Natural killer cell (primary cell): Measurements from ENCODE around the gene PARP2. TPM values are rescaled to one million over a fixed set of nuclear protein-coding genes. Genes with fewer than 3 reads are reported as not detected.

Experiments used
- ATAC-seq, 3 donors: fragments of 150-1000 bp in 2 of 3; fragments of 200-7000 bp in 1 of 3; cut with Tn5 transposase; 1 replicate in 1 of 3; 2 replicates in 2 of 3; pipeline ENCODE4 v1.10.0; 2021; ENCODE audit warnings: mild to moderate bottlenecking in 2 of 3, moderate library complexity in 2 of 3
- DNase-seq, 2 donors: peaks; one replicate each; pipeline versions ENCODE4 v3.0.0 to v3.0.0-alpha.2; 2013 to 2021; ENCODE audit warnings: mixed read lengths in 1 of 2
- H3K27ac ChIP-seq: one replicate; pipeline ENCODE4 v1.5.1; 2013; ENCODE audit warnings: mild to moderate bottlenecking, low read length
- H3K27me3 ChIP-seq: one replicate; pipeline ENCODE4 v1.6.1; 2013; ENCODE audit warnings: low read length; ENCODE audit not compliant: control insufficient read depth, insufficient read depth
- H3K36me3 ChIP-seq: one replicate; pipeline ENCODE4 v1.6.1; 2013; ENCODE audit warnings: low read length; ENCODE audit not compliant: control insufficient read depth, insufficient read depth
- H3K4me1 ChIP-seq: one replicate; pipeline ENCODE4 v1.6.1; 2013; ENCODE audit warnings: low read length; ENCODE audit not compliant: control insufficient read depth, insufficient read depth
- H3K4me3 ChIP-seq: one replicate; pipeline ENCODE4 v1.5.1; 2013; ENCODE audit warnings: low read length
- H3K9me3 ChIP-seq: one replicate; pipeline ENCODE4 v1.6.1; 2013; ENCODE audit warnings: low read length; ENCODE audit not compliant: control insufficient read depth, insufficient read depth
- H3K27ac Mint-ChIP-seq, 2 donors: one replicate each; pipeline ENCODE4 v1.8.0; 2022; ENCODE audit warnings: mild to moderate bottlenecking in 2 of 2, mixed read lengths in 2 of 2, moderate library complexity in 1 of 2
- H3K27me3 Mint-ChIP-seq, 2 donors: one replicate each; pipeline ENCODE4 v1.8.0; 2022; ENCODE audit warnings: low read depth in 2 of 2, mixed read lengths in 2 of 2
- H3K36me3 Mint-ChIP-seq: one replicate; pipeline ENCODE4 v1.8.0; 2022; ENCODE audit warnings: mixed read lengths
- H3K4me1 Mint-ChIP-seq, 2 donors: one replicate each; pipeline ENCODE4 v1.8.0; 2022; ENCODE audit warnings: mixed read lengths in 2 of 2
- H3K4me3 Mint-ChIP-seq: one replicate; pipeline ENCODE4 v1.8.0; 2022; ENCODE audit warnings: mild to moderate bottlenecking, moderate library complexity, mixed read lengths
- H3K9me3 Mint-ChIP-seq, 2 donors: one replicate each; pipeline ENCODE4 v1.8.0; 2022; ENCODE audit warnings: mixed read lengths in 2 of 2
- CTCF ChIP-seq: fragments of 200-600 bp; IDR thresholded peaks from one replicate; pipeline ENCODE4 v1.8.0; 2022; ENCODE audit warnings: antibody characterized with exemption
- WGBS: methylation state at CpG from one replicate; pipeline ENCODE4 v1.1.7; 2013; ENCODE audit warnings: missing lambda C conversion rate; ENCODE audit not compliant: insufficient coverage; 5-methylcytosine and 5-hydroxymethylcytosine counted together
- intact Hi-C: fragments of 100-400 bp; cut with micrococcal nuclease; formaldehyde crosslinking; loops from one replicate; pipeline ENCODE4 v1.14.2; 2022
- total RNA-seq, 4 donors: library from RNA; stranded (reverse); fragments of 120-200 nt in 1 of 4; gene quantifications; one replicate each; pipeline versions ENCODE4 v1.2.3 to v1.2.4, GENCODE V29; 2013 to 2022

Gene PARP2
- total RNA-seq, 3 donors from 2014 or later (not counting 1 experiment from before 2014, with no cell fraction given), result 18.2 to 28.3 (median 22.2) TPM

GRCh38 chr14:20403521-20403920 is 60.1 kb downstream of the PARP2 start:
- Histone ChIP-seq H3K27me3 (no peaks in the 10 kb centered on the region), H3K27ac (no peak overlapping the region), H3K9me3 (no peaks in the 10 kb centered on the region), H3K36me3 (peaks cover 80% of the 10 kb centered on the region), H3K4me3 (no peak overlapping the region), H3K4me1 (no peaks in the 10 kb centered on the region)
- H3K27me3 Mint-ChIP-seq, result no peaks in the 10 kb centered on the region
- no peak for ATAC-seq
- 96% methylated on average over 11 of the region's 11 CpGs for WGBS
- TF ChIP-seq CTCF, result no peak
- no peaks in the 10 kb centered on the region for H3K9me3 Mint-ChIP-seq
- peaks cover 32% of the 10 kb centered on the region for H3K36me3 Mint-ChIP-seq
- no peak overlapping the region for H3K27ac Mint-ChIP-seq
- H3K4me3 Mint-ChIP-seq, result no peak overlapping the region
- peaks cover 21 to 28% of the 10 kb centered on the region in 2 donors for H3K4me1 Mint-ChIP-seq
- intact Hi-C loops, result no loop called here
- no peak for DNase-seq

Other genes with a start within 250 kb of the PARP2 start
- gene OR4K17, start 232.9 kb upstream of the PARP2 start, total RNA-seq, result not detected
- not detected for gene OR4N5, start 204.8 kb upstream of the PARP2 start, total RNA-seq
- not detected for gene OR11G2, start 152.7 kb upstream of the PARP2 start, total RNA-seq
- not detected for gene OR11H6, start 119.9 kb upstream of the PARP2 start, total RNA-seq
- gene OR11H7, start 114.7 kb upstream of the PARP2 start, total RNA-seq, result not detected
- gene OR11H4, start 104.3 kb upstream of the PARP2 start, total RNA-seq, result not detected
- 10 to 100 TPM; 18.1 to 23.5 (median 21.6) TPM for gene TTC5, start 37.7 kb upstream of the PARP2 start, total RNA-seq
- 10 to 100 TPM; 20.8 to 21.5 (median 21.2) TPM for gene CCNB1IP1, start 10.4 kb upstream of the PARP2 start, total RNA-seq
- gene TEP1, start 69.9 kb downstream of the PARP2 start, total RNA-seq, result 10 to 100 TPM; 76.3 to 83.2 (median 80.8) TPM
- gene KLHL33, start 92.5 kb downstream of the PARP2 start, total RNA-seq, result under 1 TPM; 0.25 to 0.97 (median 0.31) TPM
- 10 to 100 TPM; 60.1 to 65.4 (median 63.3) TPM for gene OSGEP, start 111.2 kb downstream of the PARP2 start, total RNA-seq
- gene APEX1, start 111.6 kb downstream of the PARP2 start, total RNA-seq, result 10 to 100 TPM; 66.0 to 77.6 (median 74.9) TPM
- 10 to 100 TPM; 61.5 to 68.2 (median 63.3) TPM for gene PIP4P1, start 117.8 kb downstream of the PARP2 start, total RNA-seq
- gene PNP, start 125.8 kb downstream of the PARP2 start, total RNA-seq, result 10 to 100 TPM; 49.5 to 76.8 (median 51.8) TPM
- gene RNASE10, start 161.9 kb downstream of the PARP2 start, total RNA-seq, result 1 to 10 TPM in 1 of 3 donors, under 1 TPM in 1, not detected in 1; 0.96 to 1.1 TPM
- gene RNASE9, start 217.4 kb downstream of the PARP2 start, total RNA-seq, result not detected
- gene RNASE11, start 244.4 kb downstream of the PARP2 start, total RNA-seq, result not detected
- not detected for gene RNASE12, start 247.7 kb downstream of the PARP2 start, total RNA-seq